ENCODE measurements around the gene ZBTB20.

DNA sequence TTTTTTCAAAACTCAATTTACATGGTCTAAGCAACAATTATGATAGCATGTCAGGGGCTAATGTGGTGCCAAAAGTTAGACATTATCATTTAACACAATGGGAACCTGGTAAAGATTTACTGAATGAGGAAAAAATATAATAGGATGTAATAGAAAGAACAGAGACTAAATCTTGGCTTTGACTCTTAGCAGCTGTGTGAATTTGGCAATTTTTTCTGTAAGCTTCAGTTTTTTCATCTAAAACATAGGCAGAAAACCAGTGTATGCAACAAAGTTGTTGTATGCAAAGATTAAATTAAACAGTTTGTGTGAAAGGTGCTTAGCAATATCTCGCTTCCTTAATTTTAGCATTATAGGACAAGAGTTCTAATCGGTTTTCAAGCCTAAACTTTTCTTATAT, 57.6 kb downstream of the ZBTB20 start:
- TF ChIP-seq CTCF (IDR thresholded peaks at IDR 0.05) (no peak), POLR2AphosphoS5 (IDR thresholded peaks at IDR 0.05) (no peak), POLR2A (IDR thresholded peaks at IDR 0.05; ENCODE audit: low read depth) (no peak)

Data from esophagus muscularis mucosa (tissue), 3 donors.